Loucy (cell line): ENCODE results near the gene DSCAML1.

Experiments used
- CTCF ChIP-seq: fragments of 200-600 bp; sonication (generic); conservative IDR thresholded peaks from 2 replicates; pipeline ENCODE4 v1.5.1; 2014; ENCODE audit warnings: mild to moderate bottlenecking, antibody characterized with exemption, low read length
- EZH2phosphoT487 ChIP-seq: fragments of 200-600 bp; IDR thresholded peaks from 2 replicates; pipeline ENCODE4 v1.6.1; 2018; ENCODE audit warnings: antibody characterized with exemption, mild to moderate bottlenecking, moderate library complexity, borderline replicate concordance

GRCh38 chr11:117501237-117501898 is 295.6 kb downstream of the DSCAML1 start:
- no peak for TF ChIP-seq CTCF
- no peak for TF ChIP-seq EZH2phosphoT487
